Natural killer cell (primary cell): ENCODE measurements around the gene IL12RB2. TPM values are rescaled to one million over a fixed set of nuclear protein-coding genes. Genes with fewer than 3 reads are reported as not detected.

Experiments used
- ATAC-seq, 3 donors: fragments of 150-1000 bp in 2 of 3; fragments of 200-7000 bp in 1 of 3; cut with Tn5 transposase; 1 replicate in 1 of 3; 2 replicates in 2 of 3; pipeline ENCODE4 v1.10.0; 2021; ENCODE audit warnings: mild to moderate bottlenecking in 2 of 3, moderate library complexity in 2 of 3
- DNase-seq, 2 donors: peaks; one replicate each; pipeline versions ENCODE4 v3.0.0 to v3.0.0-alpha.2; 2013 to 2021; ENCODE audit warnings: mixed read lengths in 1 of 2
- H3K27ac ChIP-seq: one replicate; pipeline ENCODE4 v1.5.1; 2013; ENCODE audit warnings: mild to moderate bottlenecking, low read length
- H3K27me3 ChIP-seq: one replicate; pipeline ENCODE4 v1.6.1; 2013; ENCODE audit warnings: low read length; ENCODE audit not compliant: control insufficient read depth, insufficient read depth
- H3K36me3 ChIP-seq: one replicate; pipeline ENCODE4 v1.6.1; 2013; ENCODE audit warnings: low read length; ENCODE audit not compliant: control insufficient read depth, insufficient read depth
- H3K4me1 ChIP-seq: one replicate; pipeline ENCODE4 v1.6.1; 2013; ENCODE audit warnings: low read length; ENCODE audit not compliant: control insufficient read depth, insufficient read depth
- H3K4me3 ChIP-seq: one replicate; pipeline ENCODE4 v1.5.1; 2013; ENCODE audit warnings: low read length
- H3K9me3 ChIP-seq: one replicate; pipeline ENCODE4 v1.6.1; 2013; ENCODE audit warnings: low read length; ENCODE audit not compliant: control insufficient read depth, insufficient read depth
- H3K27ac Mint-ChIP-seq, 2 donors: one replicate each; pipeline ENCODE4 v1.8.0; 2022; ENCODE audit warnings: mild to moderate bottlenecking in 2 of 2, mixed read lengths in 2 of 2, moderate library complexity in 1 of 2
- H3K27me3 Mint-ChIP-seq, 2 donors: one replicate each; pipeline ENCODE4 v1.8.0; 2022; ENCODE audit warnings: low read depth in 2 of 2, mixed read lengths in 2 of 2
- H3K36me3 Mint-ChIP-seq: one replicate; pipeline ENCODE4 v1.8.0; 2022; ENCODE audit warnings: mixed read lengths
- H3K4me1 Mint-ChIP-seq, 2 donors: one replicate each; pipeline ENCODE4 v1.8.0; 2022; ENCODE audit warnings: mixed read lengths in 2 of 2
- H3K4me3 Mint-ChIP-seq: one replicate; pipeline ENCODE4 v1.8.0; 2022; ENCODE audit warnings: mild to moderate bottlenecking, moderate library complexity, mixed read lengths
- H3K9me3 Mint-ChIP-seq, 2 donors: one replicate each; pipeline ENCODE4 v1.8.0; 2022; ENCODE audit warnings: mixed read lengths in 2 of 2
- CTCF ChIP-seq: fragments of 200-600 bp; IDR thresholded peaks from one replicate; pipeline ENCODE4 v1.8.0; 2022; ENCODE audit warnings: antibody characterized with exemption
- WGBS: methylation state at CpG from one replicate; pipeline ENCODE4 v1.1.7; 2013; ENCODE audit warnings: missing lambda C conversion rate; ENCODE audit not compliant: insufficient coverage; 5-methylcytosine and 5-hydroxymethylcytosine counted together
- intact Hi-C: fragments of 100-400 bp; cut with micrococcal nuclease; formaldehyde crosslinking; loops from one replicate; pipeline ENCODE4 v1.14.2; 2022
- total RNA-seq, 4 donors: library from RNA; stranded (reverse); fragments of 120-200 nt in 1 of 4; gene quantifications; one replicate each; pipeline versions ENCODE4 v1.2.3 to v1.2.4, GENCODE V29; 2013 to 2022

IL12RB2 gene
- total RNA-seq, 3 donors from 2014 or later (not counting 1 experiment from before 2014, with no cell fraction given) = 18.2 to 51.2 (median 24.8) TPM

- Mint-ChIP-seq H3K27ac (no peak overlapping the region), H3K27me3 (no peaks in the 10 kb centered on the region), H3K4me1 (peaks cover 8 to 12% of the 10 kb centered on the region in 2 donors), H3K4me3 (no peak overlapping the region), H3K36me3 (peaks cover 8% of the 10 kb centered on the region), H3K9me3 (no peaks in the 10 kb centered on the region)
- Histone ChIP-seq H3K9me3 (no peaks in the 10 kb centered on the region), H3K4me3 (no peak overlapping the region), H3K4me1 (peaks cover 8% of the 10 kb centered on the region), H3K27me3 (no peaks in the 10 kb centered on the region), H3K36me3 (peaks cover 11% of the 10 kb centered on the region), H3K27ac (no peak overlapping the region)
- no peak for DNase-seq
- no peak for ATAC-seq
- WGBS = 79% methylated on average over 3 of the region's 3 CpGs
- intact Hi-C loops = no loop called here
- no peak for TF ChIP-seq CTCF
Measured at GRCh38 chr1:67355745-67356424, 48.2 kb downstream of the IL12RB2 start.

- Histone ChIP-seq H3K4me1 (peaks cover 8% of the 10 kb centered on the region), H3K4me3 (no peak overlapping the region), H3K36me3 (peaks cover 2% of the 10 kb centered on the region), H3K9me3 (no peaks in the 10 kb centered on the region), H3K27ac (no peak overlapping the region), H3K27me3 (no peaks in the 10 kb centered on the region)
- no CpG with 5 or more reads among the region's 1 CpG for WGBS
- peak overlapping the region; percentile 53 to 75 for H3K27ac Mint-ChIP-seq
- no peaks in the 10 kb centered on the region for H3K36me3 Mint-ChIP-seq
- H3K9me3 Mint-ChIP-seq = no peaks in the 10 kb centered on the region
- no peaks in the 10 kb centered on the region for H3K27me3 Mint-ChIP-seq
- intact Hi-C loops = no loop called here
- H3K4me1 Mint-ChIP-seq = peaks cover 7 to 12% of the 10 kb centered on the region in 2 donors
- peak; percentile 68 to 83 (median 77) for ATAC-seq
- TF ChIP-seq CTCF = no peak
- no peak for DNase-seq
- no peak overlapping the region for H3K4me3 Mint-ChIP-seq
Measured at GRCh38 chr1:67359592-67359991, 51.9 kb downstream of the IL12RB2 start.

- H3K27me3 Mint-ChIP-seq = no peaks in the 10 kb centered on the region
- no peaks in the 10 kb centered on the region for H3K9me3 Mint-ChIP-seq
- intact Hi-C loops = no loop called here
- Histone ChIP-seq H3K9me3 (no peaks in the 10 kb centered on the region), H3K4me3 (no peak overlapping the region), H3K27me3 (no peaks in the 10 kb centered on the region), H3K27ac (no peak overlapping the region), H3K36me3 (no peaks in the 10 kb centered on the region), H3K4me1 (peaks cover 8% of the 10 kb centered on the region)
- 82% methylated on average over 5 of the region's 5 CpGs for WGBS
- no peak for TF ChIP-seq CTCF
- peak in 1 of 2 donors; percentile 13 for DNase-seq
- peak overlapping the region; percentile 3 to 7 for H3K27ac Mint-ChIP-seq
- H3K36me3 Mint-ChIP-seq = no peaks in the 10 kb centered on the region
- no peak overlapping the region for H3K4me3 Mint-ChIP-seq
- ATAC-seq = no peak
- H3K4me1 Mint-ChIP-seq = peaks cover 7 to 12% of the 10 kb centered on the region in 2 donors
Measured at GRCh38 chr1:67361641-67362040, 54.0 kb downstream of the IL12RB2 start.
